Hematopoietic multipotent progenitor cell treated with erythropoietin and hydrocortisone succinate and interleukin-3 and kit ligand, for 17 days (in vitro differentiated cells): ENCODE data around the gene RDM1.
"Not testable (repeated sequence)": the region's sequence is repeated elsewhere in the genome, so short reads cannot be mapped to it uniquely, and the experiment has no call there.

Experiments used
- DNase-seq: peaks from one replicate; pipeline ENCODE4 v3.0.0-alpha.2; 2015; ENCODE audit warnings: low spot score

The RDM1 gene

DNA sequence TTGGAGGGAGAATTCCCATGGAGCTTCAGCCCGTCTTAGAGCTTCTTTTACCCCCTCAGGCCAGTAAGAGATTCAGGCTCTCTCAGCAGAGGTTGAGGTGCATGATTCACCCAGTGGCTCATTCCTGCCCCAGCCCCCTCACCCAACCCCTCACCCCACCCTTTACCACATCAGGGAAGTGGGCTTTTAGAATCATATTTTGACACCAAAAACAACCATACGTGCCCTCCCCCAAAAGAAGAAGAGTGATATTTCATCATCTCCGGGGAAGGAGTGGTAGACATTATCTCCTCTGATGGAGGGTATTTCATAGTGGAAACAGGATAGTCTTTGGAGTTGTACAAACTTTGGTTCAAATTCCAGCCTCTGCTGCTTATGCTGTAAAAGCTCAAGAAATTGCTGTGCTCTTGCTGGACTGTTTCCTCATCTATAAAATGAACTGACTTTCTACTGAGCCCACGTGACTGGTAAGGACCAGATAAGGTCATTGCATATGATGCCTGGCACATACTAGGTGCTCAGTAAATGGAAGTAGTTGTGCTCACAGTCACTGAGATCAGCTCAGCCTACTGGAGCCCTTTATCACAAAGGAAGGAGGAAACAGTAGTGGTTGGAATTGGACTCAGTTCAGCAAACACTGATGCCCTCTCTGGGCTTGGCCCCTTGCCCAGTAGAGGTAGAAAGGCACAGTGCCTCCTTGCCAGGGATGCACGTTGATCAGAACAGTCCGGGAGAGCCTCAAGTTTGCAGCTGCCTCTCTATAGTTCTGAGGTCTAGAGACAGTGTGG is 32.1 kb downstream of the RDM1 start:
- DNase-seq: no peak

DNA sequence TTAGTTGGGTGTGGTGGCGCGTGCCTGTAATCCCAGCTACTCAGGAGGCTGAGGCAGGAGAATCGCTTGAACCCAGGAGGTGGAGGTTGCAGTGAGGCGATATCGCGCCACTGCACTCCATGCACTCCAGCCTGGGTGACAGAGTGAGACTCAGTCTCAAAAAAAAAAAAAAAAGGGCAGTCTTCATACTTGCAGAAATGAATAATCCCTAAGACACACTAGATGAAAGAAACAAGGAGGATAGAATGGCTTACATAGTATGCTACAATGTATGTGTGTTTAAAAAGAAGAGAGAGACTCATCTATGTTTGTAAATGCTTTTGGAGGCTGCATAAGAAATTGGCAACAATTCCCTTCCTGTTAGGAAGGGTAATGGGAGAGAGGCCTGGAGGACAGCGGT is 32.8 kb downstream of the RDM1 start:
- DNase-seq: not testable (repeated sequence)

DNA sequence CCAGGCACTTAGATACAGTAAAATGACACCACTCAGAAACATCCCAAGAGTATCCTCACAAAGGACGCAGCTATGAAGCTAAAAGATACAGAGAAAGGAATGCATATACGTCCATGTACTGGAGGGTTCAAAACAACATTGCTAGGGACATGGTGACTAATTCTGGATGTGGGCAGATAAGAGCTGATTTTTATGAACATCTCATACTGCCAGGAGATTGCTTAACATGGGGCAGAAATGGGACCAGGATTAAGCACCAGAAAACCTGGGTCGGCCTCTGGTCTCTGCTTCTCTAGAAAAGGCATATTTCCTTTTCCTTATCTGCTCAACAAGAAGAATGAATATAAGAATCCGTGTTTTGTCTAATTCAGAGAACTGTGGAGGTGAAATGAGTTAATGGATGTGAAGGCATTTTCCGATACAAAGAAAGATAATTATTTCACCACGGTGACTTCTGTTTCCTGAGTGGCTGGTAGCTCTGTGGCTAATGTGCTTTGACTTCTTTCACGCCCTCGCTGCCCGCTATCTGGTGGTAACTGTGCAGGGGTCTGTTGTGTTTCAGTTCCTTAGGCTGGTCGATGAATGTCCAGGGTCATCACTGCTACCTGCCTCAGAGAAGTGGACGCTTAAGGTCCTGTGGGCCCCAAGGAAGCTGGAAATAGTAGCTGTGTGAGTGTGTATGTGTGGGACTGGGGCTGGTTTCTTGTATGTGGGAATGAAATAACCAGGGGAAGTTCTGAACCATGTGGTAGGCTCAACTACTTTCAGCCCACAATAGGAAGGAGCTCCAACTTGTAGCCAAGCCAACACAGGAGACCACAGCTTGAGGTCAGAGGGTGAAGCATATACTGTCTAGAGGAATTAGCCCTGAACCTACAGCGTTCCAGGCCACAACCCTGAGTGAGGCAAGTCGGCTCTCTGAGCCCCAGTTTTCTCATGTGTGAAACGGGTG is 34.7 kb downstream of the RDM1 start:
- no peak for DNase-seq

DNA sequence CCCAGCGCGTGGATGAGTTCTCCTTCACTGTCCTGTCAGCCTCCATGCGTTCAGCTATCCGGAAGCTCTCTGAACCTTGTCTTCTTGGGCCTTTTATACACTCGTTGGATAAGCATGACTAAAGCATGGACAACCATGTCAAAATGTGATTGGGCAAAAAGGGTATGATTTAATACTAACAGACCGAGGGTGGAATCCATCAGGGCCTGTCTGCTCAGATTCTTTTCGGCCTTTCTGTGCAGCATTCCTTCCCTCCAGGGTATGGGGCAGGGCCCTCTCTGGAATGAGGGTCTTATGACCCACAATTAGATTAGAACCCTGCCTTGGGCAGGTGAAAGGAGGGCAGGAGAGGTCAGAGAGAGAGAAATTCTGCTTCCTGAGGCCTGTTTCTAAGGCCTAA is 36.4 kb downstream of the RDM1 start:
- DNase-seq: no peak

DNA sequence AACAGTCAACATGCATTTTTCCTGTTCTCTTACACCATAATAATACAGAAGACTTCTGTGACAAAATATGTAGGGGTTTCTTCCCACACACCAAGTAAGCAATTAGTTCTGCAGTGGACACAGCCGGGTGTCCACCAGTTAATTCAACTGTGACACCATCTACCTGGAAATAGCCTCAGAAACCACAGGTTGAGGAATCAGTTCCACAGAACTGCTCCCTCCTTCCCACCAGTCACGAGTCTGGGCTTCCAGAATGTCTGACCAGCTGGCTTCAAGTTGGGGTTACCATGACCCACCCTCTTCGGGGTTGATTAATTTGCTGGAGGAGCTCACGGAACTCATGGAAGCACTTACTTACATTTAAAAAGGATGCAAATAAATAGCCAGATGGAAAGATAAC is 36.8 kb downstream of the RDM1 start:
- no peak for DNase-seq

DNA sequence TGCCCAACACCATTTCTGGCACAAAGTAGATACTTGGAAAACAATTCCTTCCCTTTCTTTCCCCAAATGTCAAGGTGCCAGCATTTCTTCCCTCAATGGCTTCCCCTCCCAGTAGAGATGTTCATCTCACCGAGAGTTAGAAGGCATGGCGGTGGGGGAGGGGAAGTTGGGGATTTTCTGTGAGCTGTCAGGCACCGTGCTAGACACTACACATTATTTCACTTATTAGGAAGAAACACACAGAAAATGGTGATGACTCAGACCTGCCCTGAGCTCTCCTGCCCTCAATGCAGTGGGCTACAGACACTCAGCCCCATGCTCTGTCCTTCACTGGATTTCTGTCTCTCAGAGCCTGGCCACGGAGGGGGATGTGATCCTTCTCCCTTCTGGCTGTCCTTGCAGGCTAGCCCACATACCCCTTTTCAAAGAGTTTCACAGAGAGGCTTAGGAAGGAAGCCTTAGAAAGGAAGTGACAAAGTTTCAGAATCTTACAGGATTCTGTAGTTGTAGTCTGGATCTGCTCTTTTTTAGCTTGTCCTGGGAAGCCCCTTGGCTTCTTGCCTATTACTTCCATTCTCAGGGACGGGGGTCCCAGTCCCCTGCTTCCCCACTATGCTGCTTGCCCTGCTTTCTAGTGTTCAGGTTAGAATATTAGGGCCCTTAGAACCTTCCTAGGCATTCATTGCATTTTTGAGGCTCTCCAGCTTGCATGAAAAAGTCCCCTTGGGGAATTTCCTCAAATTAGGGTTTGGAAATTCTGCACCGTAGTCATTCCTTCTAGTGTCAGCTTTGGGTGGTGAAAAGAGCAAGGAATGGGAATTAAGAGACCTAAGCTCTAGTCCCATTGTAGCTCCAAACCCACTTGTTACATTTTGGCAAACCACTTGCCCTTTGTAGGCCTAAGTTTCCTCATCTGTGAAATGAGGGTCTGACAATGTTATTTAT is 38.2 kb downstream of the RDM1 start:
- DNase-seq: no peak

DNA sequence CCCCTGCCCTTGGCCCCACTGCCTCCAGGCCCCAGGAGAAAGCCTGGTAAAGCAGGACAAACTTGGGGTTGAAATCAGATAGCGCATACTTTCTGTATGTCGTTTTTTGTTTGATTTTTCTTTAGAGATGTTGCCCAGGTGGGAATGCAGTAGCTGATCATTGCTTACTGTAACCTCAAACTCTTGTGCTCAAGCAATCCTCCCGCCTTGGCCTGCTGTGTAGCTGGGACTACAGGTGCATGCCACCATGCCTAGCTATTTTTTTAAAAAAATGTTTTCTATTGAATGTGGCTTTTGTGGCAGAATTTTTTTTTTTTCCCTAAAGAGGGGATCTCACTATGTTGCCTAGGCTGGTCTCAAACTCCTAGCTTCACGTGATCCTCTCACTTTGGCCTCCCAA is 39.3 kb downstream of the RDM1 start:
- no peak for DNase-seq

DNA sequence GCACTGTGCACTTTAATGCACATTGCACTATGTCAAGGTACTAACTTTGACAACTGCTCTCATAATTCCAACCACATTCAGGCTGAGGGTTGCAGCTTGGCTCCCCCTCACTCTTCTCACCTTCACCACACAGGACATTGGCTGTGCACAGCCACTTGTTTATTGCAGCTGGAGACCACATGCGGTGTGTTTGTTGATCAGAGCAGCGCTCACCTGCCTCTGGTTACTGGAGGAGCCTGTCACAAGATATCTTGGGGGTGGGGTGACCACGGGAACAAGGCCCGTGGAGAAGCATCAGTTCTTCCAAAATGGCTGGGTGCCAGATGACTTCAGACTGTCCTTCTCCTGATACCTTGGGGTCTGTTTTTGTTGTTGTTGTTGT is 39.8 kb downstream of the RDM1 start:
- no peak for DNase-seq

DNA sequence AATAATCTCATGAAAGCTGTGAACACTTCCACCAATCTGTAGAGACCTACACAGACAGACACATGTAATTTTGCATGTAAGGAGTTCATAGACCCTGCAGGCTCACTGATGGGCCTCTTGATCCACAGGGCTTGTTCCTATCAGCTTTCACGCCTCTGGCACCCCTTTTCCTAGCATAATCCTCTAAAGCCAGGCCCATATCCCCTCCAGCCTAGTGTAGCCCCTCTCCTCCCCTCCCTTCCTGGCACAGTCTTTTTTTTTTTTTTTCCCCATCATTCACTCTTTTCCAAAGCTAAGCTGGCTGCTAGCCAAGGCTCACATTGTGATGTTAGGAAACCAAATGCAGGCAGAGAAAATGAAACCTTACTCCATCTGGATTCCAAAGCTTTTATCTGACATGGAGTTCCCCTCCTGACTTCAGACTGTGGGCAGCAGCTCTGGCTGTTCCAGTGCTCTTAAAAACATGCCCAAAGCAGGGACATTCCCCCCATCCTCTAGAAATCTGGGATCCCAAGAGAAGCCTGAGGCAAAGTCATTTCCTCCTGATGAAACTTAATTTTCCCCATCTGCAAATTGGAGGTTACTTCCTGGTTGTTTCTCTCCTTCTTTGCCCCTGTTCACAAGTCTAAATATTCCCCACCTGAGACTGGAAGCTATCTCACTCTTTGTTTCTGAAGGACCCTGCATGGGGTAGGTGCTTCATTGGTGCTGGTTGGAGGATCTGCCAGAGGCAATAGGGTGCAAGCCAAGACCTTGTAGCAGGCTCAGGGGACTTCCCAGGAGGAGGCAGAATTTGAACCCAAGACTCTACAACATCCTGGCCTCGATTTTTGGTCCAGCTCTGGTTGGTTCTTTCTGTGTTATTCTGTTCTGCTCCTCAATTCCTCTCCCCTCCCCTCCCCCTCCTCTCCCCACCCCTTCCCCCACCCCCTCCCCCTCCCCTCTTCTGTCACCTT is 40.5 kb downstream of the RDM1 start:
- DNase-seq: no peak

DNA sequence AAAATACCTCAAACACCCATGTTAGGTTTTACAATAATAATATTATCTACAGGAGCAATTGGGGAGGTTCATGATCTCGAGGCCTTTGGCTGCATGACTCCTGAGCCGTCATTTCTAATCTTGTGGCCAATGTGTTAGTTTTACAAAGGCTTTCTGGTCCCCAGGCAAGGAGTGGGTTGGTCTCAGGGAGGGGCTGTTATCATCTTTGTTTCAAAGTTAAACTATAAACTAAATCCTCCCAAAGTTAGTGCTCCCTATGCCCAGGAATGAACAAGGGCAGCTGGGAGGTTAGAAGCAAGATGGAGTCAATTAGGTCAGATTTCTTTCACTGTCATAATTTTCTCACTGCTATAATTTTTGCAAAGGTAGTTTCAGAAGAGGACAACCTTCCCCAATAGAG is 41.3 kb downstream of the RDM1 start:
- DNase-seq: no peak

DNA sequence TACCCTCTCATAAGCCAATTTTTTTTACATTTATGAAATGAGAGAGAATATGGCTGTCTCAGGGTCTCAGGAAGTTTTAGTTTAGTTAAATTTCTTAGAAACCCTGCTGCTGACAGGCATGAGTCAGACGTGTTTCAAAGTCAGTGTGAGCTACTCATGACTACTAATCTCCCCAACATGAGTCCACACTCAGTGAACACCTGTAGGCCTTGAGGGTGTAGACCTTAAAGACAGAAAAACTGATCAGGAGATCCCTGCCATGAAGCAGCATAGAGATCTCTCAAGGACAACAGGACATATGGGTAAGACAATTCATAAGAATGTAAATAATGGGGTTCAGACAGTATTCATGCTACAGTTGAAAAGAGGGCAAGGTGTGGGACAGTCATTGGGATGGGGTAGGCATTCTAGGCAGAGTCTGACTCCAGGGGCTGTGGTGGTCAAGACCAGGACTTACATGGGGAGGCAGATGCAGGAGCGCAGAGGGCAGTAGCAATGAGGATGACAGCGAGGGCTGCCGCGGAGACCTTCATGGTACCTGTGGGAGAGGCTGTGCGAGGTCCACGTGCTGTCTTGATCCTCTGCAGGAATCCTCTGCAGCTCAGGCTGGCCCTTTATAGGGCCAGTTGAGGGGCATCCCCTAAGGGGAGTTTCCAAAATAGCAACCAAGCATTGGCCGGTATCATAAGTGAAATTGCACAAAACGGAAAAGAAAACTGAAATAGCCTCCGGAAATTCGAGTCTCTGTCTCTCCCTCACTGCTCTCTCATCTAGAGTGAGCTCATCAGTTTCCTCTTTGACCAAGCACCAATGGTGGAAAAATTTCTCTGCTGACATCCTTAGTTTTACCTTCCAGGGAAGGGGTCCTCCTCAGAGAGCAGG is 50.6 kb downstream of the RDM1 start, which contains the start of gene CCL5:
Gene CCL5 (minus strand): TSS at position 588 of the 882 bp plus-strand sequence.
- DNase-seq: no peak

DNA sequence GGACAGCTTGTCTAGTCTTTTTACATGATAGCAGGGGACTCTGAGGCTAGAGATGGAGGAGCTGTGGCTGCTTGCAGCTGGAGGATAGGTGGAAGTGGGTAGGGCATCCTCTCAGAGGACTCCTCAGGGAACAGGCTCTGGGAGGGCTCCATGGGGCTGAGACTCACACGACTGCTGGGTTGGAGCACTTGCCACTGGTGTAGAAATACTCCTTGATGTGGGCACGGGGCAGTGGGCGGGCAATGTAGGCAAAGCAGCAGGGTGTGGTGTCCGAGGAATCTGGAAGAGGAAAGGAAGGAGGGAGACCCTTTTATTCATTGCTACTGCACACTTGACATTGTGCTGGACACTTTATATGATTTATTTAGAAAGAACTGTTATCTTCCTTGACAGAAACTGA is 52.2 kb downstream of the RDM1 start:
- DNase-seq: no peak

DNA sequence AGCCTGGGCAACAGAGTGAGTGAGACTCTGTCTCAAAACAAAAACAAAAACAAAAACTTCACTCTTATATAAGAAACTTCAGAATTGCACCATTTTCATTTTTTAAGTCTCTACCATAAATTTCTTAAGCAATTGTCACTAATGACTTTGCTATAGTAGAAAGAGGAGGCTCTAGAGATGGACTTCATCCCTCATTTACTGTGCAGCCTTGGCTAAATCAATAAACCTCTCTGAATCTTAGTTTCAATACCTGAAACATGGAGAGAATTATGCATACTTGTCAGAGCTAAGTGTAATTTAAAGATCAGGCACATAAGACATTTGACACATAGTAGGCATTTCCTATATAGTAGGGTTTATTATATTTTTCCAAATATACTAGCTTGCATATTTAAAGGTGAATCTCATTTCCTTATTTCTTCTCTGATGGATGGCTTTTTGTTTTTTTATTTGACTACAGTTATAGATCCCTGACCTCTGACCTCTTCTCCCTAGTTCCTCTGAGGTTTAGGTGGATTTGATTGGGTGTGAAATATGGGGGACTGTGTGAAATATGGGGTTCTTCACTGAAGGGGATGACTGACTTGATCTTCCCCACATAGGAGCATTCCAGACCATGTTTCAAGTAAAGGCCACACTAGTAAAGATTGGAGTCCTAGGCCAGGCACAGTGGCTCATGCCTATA is 53.1 kb downstream of the RDM1 start:
- DNase-seq: no peak

DNA sequence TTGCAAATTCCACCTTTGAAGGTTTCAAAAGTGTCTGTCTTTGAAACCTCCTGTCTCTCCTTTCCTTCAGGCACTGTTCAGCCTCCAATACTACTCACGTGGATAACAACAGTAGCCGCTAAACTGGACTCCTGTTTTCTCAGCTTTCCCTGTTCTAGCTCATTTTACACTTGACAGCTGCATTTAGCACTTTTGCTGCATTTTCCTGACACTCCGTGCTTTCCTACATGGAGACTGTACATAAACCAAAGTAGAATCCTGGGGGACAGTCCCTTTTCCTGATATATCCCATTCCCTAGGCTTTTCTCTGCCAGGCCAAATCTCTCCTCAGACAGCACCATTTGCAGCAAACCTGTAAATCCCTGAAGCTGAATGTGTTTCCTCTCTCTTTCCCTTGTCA is 54.0 kb downstream of the RDM1 start:
- DNase-seq: no peak

DNA sequence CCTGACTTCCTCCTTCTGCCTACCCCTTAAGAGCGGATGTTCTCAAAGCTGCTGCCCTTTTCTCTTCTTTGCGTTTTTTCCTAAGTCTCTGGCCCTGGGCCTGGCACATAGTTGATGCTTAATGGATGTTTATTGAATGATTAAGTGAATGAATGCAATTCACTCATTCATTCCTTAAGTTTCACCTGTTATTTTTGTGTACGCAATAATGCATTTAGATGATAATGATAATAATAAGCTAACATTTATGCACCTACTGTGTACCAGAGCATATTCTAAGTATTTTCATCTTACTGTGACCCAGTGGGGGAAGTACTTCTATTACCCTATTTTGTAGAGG is 54.8 kb downstream of the RDM1 start:
- no peak for DNase-seq

DNA sequence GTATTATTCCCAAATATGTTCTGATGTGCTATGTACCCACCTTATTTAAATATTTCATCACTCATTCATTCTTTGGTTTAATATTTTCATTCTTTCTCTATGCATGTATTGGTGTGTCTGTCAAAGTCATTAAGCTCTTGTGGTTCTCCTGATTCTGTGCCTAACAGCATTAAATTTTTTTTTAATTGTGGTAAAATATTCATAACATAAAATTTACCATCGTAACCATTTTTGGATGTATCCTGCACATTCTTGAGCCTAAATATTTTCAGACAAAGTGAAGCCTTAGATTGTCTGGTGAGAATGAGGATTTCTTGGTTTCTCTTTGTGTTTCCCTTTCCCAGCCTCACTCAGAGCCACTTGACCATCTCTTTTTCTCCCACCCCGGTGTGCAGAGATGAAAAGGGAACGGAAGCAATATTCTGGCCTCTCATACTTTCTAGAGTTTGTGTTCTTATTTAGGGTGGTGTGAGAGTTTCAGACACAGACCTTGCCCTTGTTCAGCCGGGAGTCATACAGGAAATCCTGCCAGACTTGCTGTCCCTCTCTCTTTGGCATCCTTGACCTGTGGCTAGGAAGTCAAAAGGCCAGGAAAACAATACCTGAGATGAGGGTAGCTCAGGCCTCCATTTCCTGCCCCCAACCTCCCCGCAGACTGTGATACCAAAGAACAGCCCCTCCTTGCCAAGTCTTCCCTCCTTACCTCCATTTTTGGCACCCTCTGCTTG is 55.3 kb downstream of the RDM1 start:
- no peak for DNase-seq

DNA sequence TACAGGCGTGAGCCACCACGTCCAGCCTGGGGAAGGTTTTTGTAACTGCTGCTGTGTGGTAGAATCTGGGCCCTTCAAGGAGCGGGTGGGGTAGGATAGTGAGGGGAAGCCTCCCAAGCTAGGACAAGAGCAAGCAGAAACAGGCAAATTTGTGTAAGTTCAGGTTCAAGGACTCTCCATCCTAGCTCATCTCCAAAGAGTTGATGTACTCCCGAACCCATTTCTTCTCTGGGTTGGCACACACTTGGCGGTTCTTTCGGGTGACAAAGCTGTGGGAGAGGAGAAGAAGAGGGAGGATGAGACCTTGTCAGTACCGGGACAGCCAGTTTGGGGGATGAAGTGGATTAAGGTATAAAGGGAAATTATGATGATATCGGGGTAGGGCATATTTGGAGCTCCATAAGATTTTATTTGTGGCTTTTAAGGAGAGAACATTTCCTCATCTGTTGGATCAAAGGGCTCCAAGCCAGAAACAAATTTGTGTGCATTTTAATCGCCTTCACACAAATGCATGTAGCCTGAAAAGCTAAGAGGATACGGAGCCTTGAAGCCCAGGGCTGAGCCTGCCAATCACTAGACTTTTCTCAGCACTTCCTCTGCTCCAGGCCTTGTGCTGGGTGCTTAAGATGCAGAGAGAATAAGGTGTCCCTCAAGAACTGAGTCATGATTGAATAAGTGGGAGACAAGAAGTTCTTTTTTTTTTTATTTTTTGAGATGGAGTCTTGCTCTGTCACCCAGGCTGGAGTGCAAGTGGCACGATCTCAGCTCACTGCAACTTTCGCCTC is 58.2 kb downstream of the RDM1 start:
- no peak for DNase-seq
